Subcutaneous adipose tissue (tissue), 4 donors: ENCODE data around the gene CARD10. TPM values are rescaled to one million over a fixed set of nuclear protein-coding genes. Genes with fewer than 3 reads are reported as not detected.

Experiments used
- CTCF ChIP-seq: fragments of 450-650 bp; IDR thresholded peaks from one replicate; pipeline ENCODE4 v1.5.1; 2016; ENCODE audit warnings: low read depth, mild to moderate bottlenecking, control low read depth, antibody characterized with exemption, moderate library complexity
- total RNA-seq, 4 donors: library from RNA; depleted of rRNA; stranded (reverse); fragments of >200 nt; gene quantifications; one replicate each; pipeline ENCODE4 v1.1.0, GENCODE V29; 2016

CARD10 gene
- total RNA-seq, 4 donors from 2014 or later: 1.9 to 11.7 (median 3.6) TPM

DNA sequence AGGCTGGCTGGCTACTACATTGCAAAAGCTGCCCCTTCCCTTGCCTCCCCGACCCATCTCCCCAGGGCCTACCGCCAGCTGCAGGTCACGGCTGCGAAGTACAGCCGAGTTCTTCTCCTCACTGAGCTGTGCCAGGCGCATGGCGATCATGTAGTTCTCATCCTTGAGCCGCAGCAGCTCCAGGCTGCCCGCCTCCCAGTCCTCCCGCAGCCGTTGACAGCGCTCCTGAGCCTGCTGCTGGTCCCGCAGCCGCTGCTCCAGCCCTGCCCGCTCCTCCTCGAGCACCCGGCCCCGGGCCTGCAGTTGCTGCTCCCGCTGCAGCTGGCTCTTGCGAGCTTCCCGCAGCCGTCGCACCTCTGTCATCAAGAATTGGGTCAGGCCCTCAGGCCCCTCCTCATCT lies 3.3 kb downstream of the CARD10 start:
- no peak for TF ChIP-seq CTCF

DNA sequence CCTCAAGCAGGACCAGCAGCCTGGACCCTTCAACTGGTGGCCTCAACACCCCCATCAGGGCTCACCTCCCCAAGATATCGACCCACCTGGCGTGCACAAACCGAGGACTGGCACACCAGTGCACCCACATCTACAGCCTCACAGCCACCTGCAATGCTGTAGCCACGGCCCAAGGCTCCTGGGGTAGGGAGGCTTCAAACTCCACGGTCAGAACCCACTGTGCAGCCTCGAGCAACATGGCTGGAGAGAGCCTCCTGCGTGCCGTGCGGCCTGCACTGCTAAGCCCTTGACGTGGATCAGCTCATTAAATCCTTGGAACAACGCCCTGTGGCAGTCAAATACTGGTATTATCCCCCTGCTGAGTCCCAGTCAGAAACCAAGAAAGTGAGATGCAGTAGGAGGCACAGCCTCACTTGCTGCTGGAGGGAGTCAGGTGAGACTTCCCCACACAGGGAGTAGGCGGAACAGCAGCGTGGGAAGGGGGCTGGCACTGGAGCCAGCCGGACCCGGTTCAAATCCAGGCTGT lies 4.6 kb downstream of the CARD10 start:
- no peak for TF ChIP-seq CTCF

GRCh38 chr22:37511395-37512104 lies 7.7 kb downstream of the CARD10 start:
- no peak for TF ChIP-seq CTCF

- TF ChIP-seq CTCF: no peak
These were observed 9.1 kb downstream of the CARD10 start for GRCh38 chr22:37510091-37510490.

DNA sequence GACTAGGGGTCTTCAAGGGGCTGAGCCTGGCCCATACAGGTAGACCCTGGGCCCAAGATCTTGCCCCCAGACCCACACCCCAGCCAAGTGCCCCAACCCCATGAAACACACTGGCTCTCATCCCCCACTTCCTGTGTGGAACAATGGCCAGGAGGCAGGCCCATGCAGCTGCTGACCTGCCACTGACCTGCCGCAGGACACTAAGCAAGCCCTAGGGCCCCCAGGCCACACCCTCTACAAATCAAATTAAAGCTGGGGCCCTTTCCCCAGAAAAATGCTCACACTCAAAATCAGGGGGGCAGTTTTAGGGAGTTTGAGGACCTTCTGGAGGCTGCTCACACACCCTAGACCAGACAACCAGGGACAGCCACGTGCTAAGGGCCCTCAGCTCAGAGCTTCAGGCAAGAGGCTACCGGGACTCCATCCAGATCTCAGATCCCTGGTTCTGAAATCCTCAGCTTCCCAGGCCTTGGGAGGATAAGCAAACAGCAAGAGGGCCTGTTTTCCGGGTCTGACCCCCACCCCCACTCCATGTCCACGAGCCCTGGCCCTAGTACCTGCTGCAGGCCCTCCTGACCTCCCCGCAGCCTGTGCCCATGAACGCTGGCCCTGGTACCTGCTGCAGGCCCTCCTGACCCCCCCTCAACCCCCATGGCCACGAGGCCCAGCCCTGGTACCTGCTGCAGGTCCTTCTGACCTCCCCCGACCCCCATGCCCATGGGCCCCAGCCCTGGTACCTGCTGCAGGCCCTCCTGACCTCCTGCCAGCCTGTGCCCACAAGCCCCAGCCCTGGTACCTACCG lies 10.0 kb downstream of the CARD10 start:
- TF ChIP-seq CTCF: no peak

DNA sequence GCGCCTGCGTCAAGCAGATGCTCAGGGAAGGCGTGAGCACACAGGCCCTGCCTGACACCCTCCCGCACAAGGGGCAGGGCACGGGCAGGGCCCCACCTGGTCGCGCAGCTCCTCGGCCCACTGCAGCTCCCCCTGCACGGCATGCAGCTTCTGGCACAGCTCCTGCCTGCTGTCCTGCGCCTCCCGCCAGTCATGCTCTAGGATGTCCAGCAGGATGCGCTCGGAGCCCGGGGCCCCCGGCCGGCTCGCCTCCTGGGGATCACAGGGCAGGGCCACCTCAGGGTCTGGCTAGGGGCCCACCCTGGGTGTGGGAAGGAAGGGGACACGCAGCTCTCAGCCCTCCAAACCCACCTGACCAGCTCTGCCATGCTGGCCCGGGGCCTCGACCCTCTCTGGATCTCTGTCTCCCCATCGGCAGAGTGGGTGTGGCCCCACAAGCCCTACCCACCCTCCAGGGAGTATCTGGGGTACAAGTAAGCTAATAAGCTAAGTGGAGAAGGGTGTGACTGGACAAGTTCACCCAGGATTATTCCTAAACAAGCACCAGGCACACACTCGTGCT lies 10.7 kb downstream of the CARD10 start:
- TF ChIP-seq CTCF: no peak

DNA sequence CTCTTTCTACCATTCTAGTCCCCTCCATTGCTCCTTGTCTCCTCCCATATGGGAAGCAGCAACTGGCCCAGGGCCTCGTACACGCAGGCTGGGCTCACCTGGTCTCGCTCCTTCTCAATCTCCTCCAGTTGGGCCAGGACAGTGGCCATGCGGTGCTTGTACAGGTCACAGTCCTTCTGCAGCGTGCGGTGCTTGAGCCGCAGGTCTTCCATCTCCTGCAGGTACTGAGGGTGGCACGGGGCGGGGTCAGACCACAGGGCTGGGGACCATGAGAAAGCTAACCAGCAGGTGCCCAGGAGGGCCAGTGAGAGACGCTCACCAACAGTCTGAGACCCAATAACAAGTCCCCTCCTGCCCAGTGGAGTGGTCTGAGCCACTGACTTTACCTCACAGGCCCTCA lies 11.5 kb downstream of the CARD10 start:
- no peak for TF ChIP-seq CTCF
